Measurements from ENCODE around the gene TMEM256.

TMEM256 gene

GRCh38 chr17:7413346-7413985, 9.6 kb upstream of the TMEM256 start:
- Histone ChIP-seq H3K27me3 (ENCODE audit: insufficient read depth, low read depth) (no peaks in the 10 kb centered on the region), H3K4me2 (no peak overlapping the region), H3K4me3 (IDR thresholded peaks at IDR 0.05; ENCODE audit: insufficient read depth, low read depth, low read length) (no peak overlapping the region), H2AFZ (ENCODE audit: low read depth) (no peak overlapping the region), H4K20me1 (ENCODE audit: insufficient read depth) (no peaks in the 10 kb centered on the region), H3K4me1 (ENCODE audit: low read depth, poor library complexity, severe bottlenecking) (no peaks in the 10 kb centered on the region), H3K27ac (no peak overlapping the region), H3K9ac (no peak overlapping the region), H3K36me3 (ENCODE audit: insufficient read depth) (no peaks in the 10 kb centered on the region), H3K79me2 (ENCODE audit: insufficient read depth, low read depth) (no peaks in the 10 kb centered on the region)
- no peak for TF ChIP-seq CTCF (conservative IDR thresholded peaks at IDR 0.05; ENCODE audit: low read depth, low read length)

DNA sequence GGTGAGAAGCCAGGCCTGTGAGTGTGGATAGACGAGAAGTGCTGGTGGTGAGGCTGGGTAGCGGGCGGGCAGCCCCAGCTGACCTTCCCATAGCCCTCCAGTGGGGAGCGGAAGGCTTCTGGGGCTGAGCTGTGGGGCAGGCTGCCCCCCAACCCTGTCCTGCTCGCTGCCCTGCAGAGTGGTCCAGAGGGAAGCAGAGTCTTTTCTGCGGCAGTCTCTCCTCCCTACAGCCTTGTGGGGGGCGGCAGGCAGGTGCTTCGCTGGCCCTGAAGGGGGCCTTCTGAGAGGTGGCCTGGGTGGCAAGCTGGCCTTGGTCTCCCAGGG, 7.5 kb upstream of the TMEM256 start:
- Histone ChIP-seq H3K4me3 (IDR thresholded peaks at IDR 0.05; ENCODE audit: insufficient read depth, low read depth, low read length) (no peak overlapping the region), H3K9ac (no peak overlapping the region), H4K20me1 (ENCODE audit: insufficient read depth) (no peaks in the 10 kb centered on the region), H2AFZ (ENCODE audit: low read depth) (no peak overlapping the region), H3K4me2 (no peak overlapping the region), H3K4me1 (ENCODE audit: low read depth, poor library complexity, severe bottlenecking) (no peaks in the 10 kb centered on the region), H3K79me2 (ENCODE audit: insufficient read depth, low read depth) (no peaks in the 10 kb centered on the region), H3K27me3 (ENCODE audit: insufficient read depth, low read depth) (no peaks in the 10 kb centered on the region), H3K27ac (no peak overlapping the region), H3K36me3 (ENCODE audit: insufficient read depth) (no peaks in the 10 kb centered on the region)
- no peak for TF ChIP-seq CTCF (conservative IDR thresholded peaks at IDR 0.05; ENCODE audit: low read depth, low read length)

DNA sequence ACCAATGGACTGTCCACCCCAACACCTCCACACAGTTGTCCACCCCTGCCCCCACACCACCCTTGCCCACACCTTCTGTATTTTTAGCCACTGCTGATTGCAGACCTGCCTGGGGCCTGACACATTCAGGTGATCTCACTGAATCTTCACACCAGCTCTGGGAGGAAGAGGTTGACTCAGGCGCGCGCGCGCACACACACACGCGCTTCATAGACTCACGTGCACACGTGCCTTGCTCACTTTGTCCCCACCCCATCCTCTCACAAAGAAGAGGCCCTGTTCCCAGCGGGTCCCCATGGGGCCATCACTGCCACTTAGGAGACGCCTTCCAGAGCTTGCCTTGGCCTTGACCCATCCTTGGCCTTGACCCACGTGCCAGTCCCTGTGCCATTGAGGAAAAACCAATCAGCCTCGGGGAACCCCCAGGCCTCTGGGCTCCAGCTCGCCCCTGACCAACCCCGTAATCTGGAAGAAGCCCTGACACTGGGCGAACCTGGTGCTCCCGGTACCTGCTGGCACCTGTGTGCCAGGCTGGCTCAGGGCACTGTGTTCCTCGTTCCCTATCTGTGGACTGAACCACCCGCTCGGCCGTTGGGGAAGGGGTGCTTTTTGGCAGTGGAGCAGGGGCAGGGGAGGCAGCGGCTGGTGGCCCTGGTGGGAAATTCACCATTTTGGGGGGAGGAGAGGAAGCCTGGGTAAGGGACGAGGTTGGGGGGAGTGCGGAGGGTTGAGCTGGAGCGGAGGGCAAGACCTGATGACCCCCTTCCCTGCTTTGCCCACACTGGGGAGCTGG, 6.9 kb upstream of the TMEM256 start:
- no peak overlapping the region for H3K4me2 ChIP-seq
- H4K20me1 ChIP-seq (ENCODE audit: insufficient read depth): no peaks in the 10 kb centered on the region
- H3K9ac ChIP-seq: no peak overlapping the region
- H3K27me3 ChIP-seq (ENCODE audit: insufficient read depth, low read depth): no peaks in the 10 kb centered on the region
- H2AFZ ChIP-seq (ENCODE audit: low read depth): no peak overlapping the region
- H3K79me2 ChIP-seq (ENCODE audit: insufficient read depth, low read depth): no peaks in the 10 kb centered on the region
- H3K4me1 ChIP-seq (ENCODE audit: low read depth, poor library complexity, severe bottlenecking): no peaks in the 10 kb centered on the region
- no peak for TF ChIP-seq CTCF (conservative IDR thresholded peaks at IDR 0.05; ENCODE audit: low read depth, low read length)
- H3K27ac ChIP-seq: no peak overlapping the region
- H3K4me3 ChIP-seq (IDR thresholded peaks at IDR 0.05; ENCODE audit: insufficient read depth, low read depth, low read length): no peak overlapping the region
- H3K36me3 ChIP-seq (ENCODE audit: insufficient read depth): no peaks in the 10 kb centered on the region

GRCh38 chr17:7409716-7410115, 5.8 kb upstream of the TMEM256 start:
- no peak for TF ChIP-seq CTCF (conservative IDR thresholded peaks at IDR 0.05; ENCODE audit: low read depth, low read length)
- no peak overlapping the region for H3K9ac ChIP-seq
- no peaks in the 10 kb centered on the region for H3K36me3 ChIP-seq (ENCODE audit: insufficient read depth)
- no peaks in the 10 kb centered on the region for H3K4me1 ChIP-seq (ENCODE audit: low read depth, poor library complexity, severe bottlenecking)
- H2AFZ ChIP-seq (ENCODE audit: low read depth): no peak overlapping the region
- H3K4me3 ChIP-seq (IDR thresholded peaks at IDR 0.05; ENCODE audit: insufficient read depth, low read depth, low read length): no peak overlapping the region
- no peaks in the 10 kb centered on the region for H4K20me1 ChIP-seq (ENCODE audit: insufficient read depth)
- H3K79me2 ChIP-seq (ENCODE audit: insufficient read depth, low read depth): no peaks in the 10 kb centered on the region
- no peak overlapping the region for H3K4me2 ChIP-seq
- H3K27me3 ChIP-seq (ENCODE audit: insufficient read depth, low read depth): no peaks in the 10 kb centered on the region
- no peak overlapping the region for H3K27ac ChIP-seq

All from KMS-11 (cell line).